ENCODE measurements around the gene SLC49A3. TPM values are rescaled to one million over a fixed set of nuclear protein-coding genes. Genes with fewer than 3 reads are reported as not detected.

The SLC49A3 gene
- total and polyA plus RNA-seq, 2 experiments from 2014 or later = 1.3 to 3.7 TPM

DNA sequence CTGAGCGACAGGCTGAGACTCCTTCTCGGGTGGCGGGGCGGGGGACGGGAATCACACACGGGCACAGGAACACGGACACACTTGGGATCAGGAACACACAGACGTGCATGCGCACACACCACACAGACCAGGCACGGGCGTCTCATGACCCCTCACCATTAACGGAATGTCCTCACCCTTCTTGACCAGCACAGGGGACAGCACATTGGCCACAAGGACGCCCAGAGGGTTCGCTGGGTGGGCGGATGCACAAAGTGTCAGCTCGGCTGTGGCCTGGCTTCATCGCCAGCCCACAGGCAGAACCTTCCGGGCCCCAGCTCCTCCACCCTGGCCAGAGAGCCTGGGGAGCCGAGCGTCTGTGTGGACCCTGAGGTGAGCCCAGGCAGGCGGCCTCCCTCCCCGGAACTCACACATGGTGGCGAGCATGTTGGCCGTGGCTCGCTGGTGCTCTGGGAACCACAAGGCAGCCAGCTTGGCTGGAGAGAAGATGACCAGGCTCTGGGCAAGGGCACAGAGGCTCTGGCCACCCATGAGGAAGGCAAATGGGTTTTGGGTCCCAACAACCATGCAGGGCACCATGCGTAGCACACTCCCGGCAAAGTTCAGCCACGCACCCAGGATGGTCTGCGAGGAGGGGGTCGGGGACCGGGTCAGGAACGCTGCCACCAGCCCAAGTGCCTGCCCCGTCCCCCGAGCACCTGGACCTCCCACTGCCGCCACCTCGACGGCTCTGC lies 3.1 kb downstream of the SLC49A3 start:
- H3K27ac Mint-ChIP-seq = no peak overlapping the region
- H3K27me3 ChIP-seq (ENCODE audit: insufficient read depth) = no peaks in the 10 kb centered on the region
- H3K4me3 Mint-ChIP-seq = no peak overlapping the region

More for the DNA sequence above, 3.1 kb downstream of the SLC49A3 start:
- no peaks in the 10 kb centered on the region for H3K36me3 ChIP-seq (ENCODE audit: insufficient read depth)
- H3K79me2 ChIP-seq (replicated peaks; ENCODE audit: insufficient read depth) = no peaks in the 10 kb centered on the region
- Mint-ChIP-seq H3K36me3 (ENCODE audit: low read depth) (no peaks in the 10 kb centered on the region; the same call in 2 of the 3 replicates), H3K4me1 (peaks cover 19% of the 10 kb centered on the region), H3K27me3 (ENCODE audit: insufficient read depth, low read depth, poor library complexity) (peaks cover 8% of the 10 kb centered on the region), H3K9me3 (no peaks in the 10 kb centered on the region; the same call in 1 of the 3 replicates)
- no peak overlapping the region for H2AFZ ChIP-seq
- ATAC-seq = no peak
- H3K4me1 ChIP-seq (ENCODE audit: insufficient read depth) = peaks cover 8% of the 10 kb centered on the region
- DNase-seq (ENCODE audit: low spot score) = no peak
- no peak overlapping the region for H3K4me3 ChIP-seq
- no peaks in the 10 kb centered on the region for H4K20me1 ChIP-seq (replicated peaks; ENCODE audit: insufficient read depth)
- H3K9me2 ChIP-seq (ENCODE audit: insufficient read depth) = no peaks in the 10 kb centered on the region
- peaks cover 10% of the 10 kb centered on the region; the same call in 1 of the 2 replicates for H3F3A ChIP-seq (replicated peaks; ENCODE audit: low read depth)
- H3K27ac ChIP-seq (ENCODE audit: low read depth) = no peak overlapping the region
- no peak overlapping the region for H3K4me2 ChIP-seq
- no peak for TF ChIP-seq JUNB (IDR thresholded peaks at IDR 0.05; ENCODE audit: unreplicated experiment)
- TF ChIP-seq ZNF331 (CRISPR knock-in tag; IDR thresholded peaks at IDR 0.05; ENCODE audit: low read depth) = no peak
- no peak for TF ChIP-seq EZH2 (IDR thresholded peaks at IDR 0.05; ENCODE audit: low read depth, unreplicated experiment)
- no peak for TF ChIP-seq POLR2AphosphoS5 (IDR thresholded peaks at IDR 0.05; ENCODE audit: low read depth)
- TF ChIP-seq, protein P1, sequence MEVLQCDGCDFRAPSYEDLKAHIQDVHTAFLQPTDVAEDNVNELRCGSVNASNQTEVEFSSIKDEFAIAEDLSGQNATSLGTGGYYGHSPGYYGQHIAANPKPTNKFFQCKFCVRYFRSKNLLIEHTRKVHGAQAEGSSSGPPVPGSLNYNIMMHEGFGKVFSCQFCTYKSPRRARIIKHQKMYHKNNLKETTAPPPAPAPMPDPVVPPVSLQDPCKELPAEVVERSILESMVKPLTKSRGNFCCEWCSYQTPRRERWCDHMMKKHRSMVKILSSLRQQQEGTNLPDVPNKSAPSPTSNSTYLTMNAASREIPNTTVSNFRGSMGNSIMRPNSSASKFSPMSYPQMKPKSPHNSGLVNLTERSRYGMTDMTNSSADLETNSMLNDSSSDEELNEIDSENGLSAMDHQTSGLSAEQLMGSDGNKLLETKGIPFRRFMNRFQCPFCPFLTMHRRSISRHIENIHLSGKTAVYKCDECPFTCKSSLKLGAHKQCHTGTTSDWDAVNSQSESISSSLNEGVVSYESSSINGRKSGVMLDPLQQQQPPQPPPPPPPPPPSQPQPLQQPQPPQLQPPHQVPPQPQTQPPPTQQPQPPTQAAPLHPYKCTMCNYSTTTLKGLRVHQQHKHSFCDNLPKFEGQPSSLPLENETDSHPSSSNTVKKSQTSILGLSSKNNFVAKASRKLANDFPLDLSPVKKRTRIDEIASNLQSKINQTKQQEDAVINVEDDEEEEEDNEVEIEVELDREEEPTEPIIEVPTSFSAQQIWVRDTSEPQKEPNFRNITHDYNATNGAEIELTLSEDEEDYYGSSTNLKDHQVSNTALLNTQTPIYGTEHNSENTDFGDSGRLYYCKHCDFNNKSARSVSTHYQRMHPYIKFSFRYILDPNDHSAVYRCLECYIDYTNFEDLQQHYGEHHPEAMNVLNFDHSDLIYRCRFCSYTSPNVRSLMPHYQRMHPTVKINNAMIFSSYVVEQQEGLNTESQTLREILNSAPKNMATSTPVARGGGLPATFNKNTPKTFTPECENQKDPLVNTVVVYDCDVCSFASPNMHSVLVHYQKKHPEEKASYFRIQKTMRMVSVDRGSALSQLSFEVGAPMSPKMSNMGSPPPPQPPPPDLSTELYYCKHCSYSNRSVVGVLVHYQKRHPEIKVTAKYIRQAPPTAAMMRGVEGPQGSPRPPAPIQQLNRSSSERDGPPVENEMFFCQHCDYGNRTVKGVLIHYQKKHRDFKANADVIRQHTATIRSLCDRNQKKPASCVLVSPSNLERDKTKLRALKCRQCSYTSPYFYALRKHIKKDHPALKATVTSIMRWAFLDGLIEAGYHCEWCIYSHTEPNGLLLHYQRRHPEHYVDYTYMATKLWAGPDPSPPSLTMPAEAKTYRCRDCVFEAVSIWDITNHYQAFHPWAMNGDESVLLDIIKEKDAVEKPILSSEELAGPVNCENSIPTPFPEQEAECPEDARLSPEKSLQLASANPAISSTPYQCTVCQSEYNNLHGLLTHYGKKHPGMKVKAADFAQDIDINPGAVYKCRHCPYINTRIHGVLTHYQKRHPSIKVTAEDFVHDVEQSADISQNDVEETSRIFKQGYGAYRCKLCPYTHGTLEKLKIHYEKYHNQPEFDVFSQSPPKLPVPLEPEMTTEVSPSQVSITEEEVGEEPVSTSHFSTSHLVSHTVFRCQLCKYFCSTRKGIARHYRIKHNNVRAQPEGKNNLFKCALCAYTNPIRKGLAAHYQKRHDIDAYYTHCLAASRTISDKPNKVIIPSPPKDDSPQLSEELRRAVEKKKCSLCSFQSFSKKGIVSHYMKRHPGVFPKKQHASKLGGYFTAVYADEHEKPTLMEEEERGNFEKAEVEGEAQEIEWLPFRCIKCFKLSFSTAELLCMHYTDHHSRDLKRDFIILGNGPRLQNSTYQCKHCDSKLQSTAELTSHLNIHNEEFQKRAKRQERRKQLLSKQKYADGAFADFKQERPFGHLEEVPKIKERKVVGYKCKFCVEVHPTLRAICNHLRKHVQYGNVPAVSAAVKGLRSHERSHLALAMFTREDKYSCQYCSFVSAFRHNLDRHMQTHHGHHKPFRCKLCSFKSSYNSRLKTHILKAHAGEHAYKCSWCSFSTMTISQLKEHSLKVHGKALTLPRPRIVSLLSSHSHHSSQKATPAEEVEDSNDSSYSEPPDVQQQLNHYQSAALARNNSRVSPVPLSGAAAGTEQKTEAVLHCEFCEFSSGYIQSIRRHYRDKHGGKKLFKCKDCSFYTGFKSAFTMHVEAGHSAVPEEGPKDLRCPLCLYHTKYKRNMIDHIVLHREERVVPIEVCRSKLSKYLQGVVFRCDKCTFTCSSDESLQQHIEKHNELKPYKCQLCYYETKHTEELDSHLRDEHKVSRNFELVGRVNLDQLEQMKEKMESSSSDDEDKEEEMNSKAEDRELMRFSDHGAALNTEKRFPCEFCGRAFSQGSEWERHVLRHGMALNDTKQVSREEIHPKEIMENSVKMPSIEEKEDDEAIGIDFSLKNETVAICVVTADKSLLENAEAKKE (CRISPR knock-in tag; IDR thresholded peaks at IDR 0.05) = no peak
- TF ChIP-seq, protein P2, sequence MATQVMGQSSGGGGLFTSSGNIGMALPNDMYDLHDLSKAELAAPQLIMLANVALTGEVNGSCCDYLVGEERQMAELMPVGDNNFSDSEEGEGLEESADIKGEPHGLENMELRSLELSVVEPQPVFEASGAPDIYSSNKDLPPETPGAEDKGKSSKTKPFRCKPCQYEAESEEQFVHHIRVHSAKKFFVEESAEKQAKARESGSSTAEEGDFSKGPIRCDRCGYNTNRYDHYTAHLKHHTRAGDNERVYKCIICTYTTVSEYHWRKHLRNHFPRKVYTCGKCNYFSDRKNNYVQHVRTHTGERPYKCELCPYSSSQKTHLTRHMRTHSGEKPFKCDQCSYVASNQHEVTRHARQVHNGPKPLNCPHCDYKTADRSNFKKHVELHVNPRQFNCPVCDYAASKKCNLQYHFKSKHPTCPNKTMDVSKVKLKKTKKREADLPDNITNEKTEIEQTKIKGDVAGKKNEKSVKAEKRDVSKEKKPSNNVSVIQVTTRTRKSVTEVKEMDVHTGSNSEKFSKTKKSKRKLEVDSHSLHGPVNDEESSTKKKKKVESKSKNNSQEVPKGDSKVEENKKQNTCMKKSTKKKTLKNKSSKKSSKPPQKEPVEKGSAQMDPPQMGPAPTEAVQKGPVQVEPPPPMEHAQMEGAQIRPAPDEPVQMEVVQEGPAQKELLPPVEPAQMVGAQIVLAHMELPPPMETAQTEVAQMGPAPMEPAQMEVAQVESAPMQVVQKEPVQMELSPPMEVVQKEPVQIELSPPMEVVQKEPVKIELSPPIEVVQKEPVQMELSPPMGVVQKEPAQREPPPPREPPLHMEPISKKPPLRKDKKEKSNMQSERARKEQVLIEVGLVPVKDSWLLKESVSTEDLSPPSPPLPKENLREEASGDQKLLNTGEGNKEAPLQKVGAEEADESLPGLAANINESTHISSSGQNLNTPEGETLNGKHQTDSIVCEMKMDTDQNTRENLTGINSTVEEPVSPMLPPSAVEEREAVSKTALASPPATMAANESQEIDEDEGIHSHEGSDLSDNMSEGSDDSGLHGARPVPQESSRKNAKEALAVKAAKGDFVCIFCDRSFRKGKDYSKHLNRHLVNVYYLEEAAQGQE (IDR thresholded peaks at IDR 0.05; ENCODE audit: unreplicated experiment) = no peak
- TF ChIP-seq ZNF114 (CRISPR knock-in tag; IDR thresholded peaks at IDR 0.05) = no peak
- TF ChIP-seq, protein P3, sequence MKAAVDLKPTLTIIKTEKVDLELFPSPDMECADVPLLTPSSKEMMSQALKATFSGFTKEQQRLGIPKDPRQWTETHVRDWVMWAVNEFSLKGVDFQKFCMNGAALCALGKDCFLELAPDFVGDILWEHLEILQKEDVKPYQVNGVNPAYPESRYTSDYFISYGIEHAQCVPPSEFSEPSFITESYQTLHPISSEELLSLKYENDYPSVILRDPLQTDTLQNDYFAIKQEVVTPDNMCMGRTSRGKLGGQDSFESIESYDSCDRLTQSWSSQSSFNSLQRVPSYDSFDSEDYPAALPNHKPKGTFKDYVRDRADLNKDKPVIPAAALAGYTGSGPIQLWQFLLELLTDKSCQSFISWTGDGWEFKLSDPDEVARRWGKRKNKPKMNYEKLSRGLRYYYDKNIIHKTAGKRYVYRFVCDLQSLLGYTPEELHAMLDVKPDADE (IDR thresholded peaks at IDR 0.05) = no peak
- TF ChIP-seq CREB1 (CRISPR knock-in tag; IDR thresholded peaks at IDR 0.05; ENCODE audit: low read depth) = no peak
- no peak for TF ChIP-seq STAT1 (IDR thresholded peaks at IDR 0.05; ENCODE audit: unreplicated experiment)
- TF ChIP-seq, protein P4, sequence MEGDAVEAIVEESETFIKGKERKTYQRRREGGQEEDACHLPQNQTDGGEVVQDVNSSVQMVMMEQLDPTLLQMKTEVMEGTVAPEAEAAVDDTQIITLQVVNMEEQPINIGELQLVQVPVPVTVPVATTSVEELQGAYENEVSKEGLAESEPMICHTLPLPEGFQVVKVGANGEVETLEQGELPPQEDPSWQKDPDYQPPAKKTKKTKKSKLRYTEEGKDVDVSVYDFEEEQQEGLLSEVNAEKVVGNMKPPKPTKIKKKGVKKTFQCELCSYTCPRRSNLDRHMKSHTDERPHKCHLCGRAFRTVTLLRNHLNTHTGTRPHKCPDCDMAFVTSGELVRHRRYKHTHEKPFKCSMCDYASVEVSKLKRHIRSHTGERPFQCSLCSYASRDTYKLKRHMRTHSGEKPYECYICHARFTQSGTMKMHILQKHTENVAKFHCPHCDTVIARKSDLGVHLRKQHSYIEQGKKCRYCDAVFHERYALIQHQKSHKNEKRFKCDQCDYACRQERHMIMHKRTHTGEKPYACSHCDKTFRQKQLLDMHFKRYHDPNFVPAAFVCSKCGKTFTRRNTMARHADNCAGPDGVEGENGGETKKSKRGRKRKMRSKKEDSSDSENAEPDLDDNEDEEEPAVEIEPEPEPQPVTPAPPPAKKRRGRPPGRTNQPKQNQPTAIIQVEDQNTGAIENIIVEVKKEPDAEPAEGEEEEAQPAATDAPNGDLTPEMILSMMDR (conservative IDR thresholded peaks at IDR 0.05; ENCODE audit: low read depth in 2 of 2) = no peak
